ENCODE data around the gene RRP1B.
"Not testable (repeated sequence)": the region's sequence is repeated elsewhere in the genome, so short reads cannot be mapped to it uniquely, and the experiment has no call there.

The RRP1B gene

DNA sequence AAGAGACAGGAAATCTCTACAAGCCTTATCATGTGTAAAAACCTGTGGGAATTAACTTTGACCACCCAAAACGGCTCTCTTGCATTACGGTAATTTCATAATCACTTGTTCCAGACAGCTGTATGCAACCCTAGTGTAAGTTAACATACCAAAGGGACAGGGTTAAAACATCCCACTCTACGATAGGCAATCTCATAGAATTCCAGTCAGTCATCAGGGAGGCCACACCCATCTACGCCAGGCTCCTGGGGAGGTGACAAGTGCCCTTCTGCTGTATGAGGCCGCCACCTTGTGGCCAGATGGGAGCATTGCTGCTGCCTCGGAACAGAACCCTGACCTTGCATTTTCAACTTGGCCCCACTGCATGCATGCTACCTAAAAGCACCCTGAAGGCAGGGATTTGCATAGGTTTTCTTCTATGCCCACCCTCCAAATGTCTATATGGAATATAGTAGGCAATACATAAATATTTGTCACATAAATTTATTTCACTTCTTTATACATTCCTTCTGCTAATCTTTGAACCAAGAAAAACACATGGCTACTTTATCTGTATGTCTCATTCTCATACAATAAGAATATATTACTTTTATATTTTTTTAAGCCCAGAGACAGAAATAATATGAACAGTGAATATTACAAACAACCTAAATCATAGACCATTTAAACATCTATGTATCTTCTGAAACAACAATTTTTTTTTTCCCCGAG is 12.7 kb upstream of the RRP1B start:
- TF ChIP-seq POLR2A (IDR thresholded peaks at IDR 0.05; ENCODE audit: low read length) = no peak
- DNase-seq = peak; percentile 86 to 93

DNA sequence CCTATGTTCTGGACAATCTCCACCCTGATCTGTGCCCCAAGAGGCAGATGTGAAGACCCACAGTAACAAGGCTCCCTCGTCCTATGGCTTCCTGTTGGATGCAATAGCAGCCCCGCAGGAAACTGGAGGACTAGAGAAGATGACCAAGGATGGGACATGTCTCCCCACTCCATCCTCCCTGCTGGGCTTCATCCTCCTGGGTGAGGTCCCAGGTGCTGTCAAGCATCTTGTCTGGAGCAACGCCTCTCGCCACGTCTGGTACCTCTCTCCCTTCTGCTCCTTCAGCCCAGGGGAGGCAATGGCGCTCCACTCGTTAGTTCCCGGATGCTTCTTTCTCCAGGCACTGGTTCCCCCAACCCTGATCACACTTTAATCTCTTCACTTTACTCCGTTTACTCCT is 11.2 kb upstream of the RRP1B start:
- TF ChIP-seq GATA1 (IDR thresholded peaks at IDR 0.05; ENCODE audit: low read depth, low read length) (no peak), POLR2A (IDR thresholded peaks at IDR 0.05; ENCODE audit: low read length) (no peak)
- DNase-seq = no peak

DNA sequence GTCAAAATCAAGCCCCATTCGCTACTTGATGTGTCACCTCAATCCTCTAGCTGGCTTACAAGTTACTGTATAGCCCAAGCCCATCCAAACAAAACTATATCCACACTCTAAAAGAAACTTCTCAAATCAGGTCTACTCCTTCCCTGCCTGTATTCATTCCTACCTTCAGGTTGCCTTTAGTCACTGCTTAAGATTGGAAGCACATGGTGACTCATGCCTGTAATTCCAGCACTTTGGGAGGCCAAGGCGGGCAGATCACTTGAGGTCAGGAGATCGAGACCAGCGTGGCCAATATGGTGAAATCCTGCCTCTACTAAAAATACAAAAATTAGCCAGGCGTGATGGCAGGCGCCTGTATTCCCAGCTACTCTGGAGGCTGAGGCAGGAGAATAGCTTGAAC is 7.4 kb upstream of the RRP1B start:
- DNase-seq = not testable (repeated sequence)

DNA sequence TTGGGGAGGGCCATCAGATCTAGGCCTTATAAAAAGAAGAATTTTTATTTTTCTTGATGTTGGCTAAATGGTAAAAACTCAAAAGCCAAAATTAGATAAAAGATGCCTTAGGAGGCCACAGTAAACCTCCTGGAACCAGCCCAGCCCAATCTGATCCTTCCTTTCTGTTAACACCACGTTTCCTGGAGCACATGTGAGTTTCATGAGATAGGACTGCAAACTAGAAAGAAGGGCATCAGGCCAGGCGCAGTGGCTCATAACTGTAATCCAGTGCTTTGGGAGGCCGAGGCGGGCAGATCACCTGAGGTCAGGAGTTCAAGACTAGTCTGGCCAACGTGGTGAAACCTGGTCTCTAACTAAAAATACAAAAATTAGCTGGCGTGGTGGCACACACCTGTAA is 6.7 kb upstream of the RRP1B start:
- TF ChIP-seq GATA1 (IDR thresholded peaks at IDR 0.05; ENCODE audit: low read depth, low read length) = no peak
- TF ChIP-seq POLR2A (IDR thresholded peaks at IDR 0.05; ENCODE audit: low read length) = no peak
- DNase-seq = no peak

DNA sequence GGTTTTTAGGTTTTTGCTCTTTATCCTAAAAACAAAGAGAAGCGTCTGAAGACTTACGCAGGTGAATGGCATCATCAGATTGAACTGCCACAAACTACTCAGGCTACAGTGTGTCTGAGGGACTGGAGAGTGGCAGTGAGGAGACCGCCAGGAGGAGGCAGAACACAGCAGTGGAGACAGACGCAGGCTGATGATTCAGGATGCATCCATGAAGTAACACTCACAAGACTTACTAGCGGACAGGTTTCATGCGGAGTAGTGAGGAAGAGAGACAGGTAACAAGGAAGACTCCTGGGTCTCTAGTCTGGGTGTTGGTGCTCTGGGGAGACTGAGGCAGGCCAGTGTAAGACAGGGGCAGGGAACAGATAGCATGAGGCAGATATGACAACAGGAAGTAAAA is 5.7 kb upstream of the RRP1B start:
- TF ChIP-seq POLR2A (IDR thresholded peaks at IDR 0.05; ENCODE audit: low read length) = no peak
- no peak for DNase-seq

DNA sequence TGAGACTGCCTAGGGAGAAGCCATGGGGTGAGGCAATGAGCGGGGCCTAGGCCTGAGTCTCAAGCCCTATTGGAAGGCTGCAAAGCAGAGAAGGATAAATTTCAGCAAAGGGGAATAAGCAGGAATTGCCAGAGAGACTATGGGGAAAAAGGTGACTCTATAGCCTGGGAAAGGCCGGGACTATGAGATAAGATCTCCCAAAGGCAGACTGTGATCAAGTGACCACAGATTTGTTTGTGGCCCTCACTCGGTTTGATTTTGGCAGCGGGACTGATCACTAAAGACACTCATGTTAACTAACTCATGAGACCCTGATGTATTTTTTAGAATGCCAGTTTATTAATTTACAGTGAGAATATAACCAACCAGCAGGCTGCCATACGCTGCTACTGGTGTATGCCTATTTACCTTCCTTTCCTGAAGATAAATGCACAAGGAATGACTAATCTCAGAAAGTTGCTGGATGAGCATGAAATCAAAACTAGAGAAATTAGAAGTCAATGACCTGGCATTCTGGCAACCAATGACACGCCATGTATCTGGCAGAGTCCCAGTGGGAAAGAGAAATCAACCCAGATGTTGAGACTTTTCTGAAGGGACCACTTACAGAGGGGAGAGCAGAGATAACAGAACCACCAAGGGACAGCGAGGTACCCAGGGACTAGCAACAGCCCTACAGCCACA is 4.4 kb upstream of the RRP1B start:
- TF ChIP-seq GATA1 (IDR thresholded peaks at IDR 0.05; ENCODE audit: low read depth, low read length) (no peak), POLR2A (IDR thresholded peaks at IDR 0.05; ENCODE audit: low read length) (no peak)
- DNase-seq = no peak

DNA sequence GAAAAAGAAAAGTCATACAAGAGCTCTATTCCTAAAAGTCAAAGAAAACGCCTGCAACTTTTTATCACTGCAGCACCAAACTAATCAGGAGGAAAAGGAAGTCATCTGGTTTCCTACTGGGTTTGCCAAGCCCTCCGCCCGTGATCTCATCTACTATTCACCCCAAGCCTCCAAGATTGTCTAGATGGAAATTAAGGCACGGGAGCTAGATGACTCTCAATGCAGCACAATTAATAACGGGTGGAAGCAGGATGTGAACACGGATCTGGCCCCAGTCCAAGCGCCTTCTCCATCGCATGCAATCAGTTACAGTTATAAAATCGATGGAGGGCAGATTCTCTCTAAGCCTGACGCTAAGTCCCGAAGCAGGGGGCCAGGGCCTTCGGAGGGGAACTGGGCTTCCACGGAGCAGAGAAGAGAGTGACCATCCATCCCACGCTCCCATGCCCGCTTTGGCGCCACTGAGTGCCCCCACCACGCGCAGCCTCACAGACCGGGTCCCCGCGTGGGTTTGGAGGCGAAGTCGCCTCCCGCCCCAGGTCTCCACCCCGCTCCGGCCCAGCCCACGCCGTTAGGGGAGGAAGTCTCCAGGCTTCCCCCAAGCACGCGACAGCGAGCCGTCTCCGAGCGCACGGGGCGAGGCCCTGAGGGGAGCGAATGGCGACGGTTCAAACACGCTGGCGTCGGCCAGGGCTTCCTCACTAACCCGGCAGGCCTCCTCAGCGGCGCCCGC is 1.8 kb upstream of the RRP1B start:
- TF ChIP-seq POLR2A (IDR thresholded peaks at IDR 0.05; ENCODE audit: low read length) (no peak), GATA1 (IDR thresholded peaks at IDR 0.05; ENCODE audit: low read depth, low read length) (no peak)
- peak in 1 of 2 experiments; percentile 18 for DNase-seq

DNA sequence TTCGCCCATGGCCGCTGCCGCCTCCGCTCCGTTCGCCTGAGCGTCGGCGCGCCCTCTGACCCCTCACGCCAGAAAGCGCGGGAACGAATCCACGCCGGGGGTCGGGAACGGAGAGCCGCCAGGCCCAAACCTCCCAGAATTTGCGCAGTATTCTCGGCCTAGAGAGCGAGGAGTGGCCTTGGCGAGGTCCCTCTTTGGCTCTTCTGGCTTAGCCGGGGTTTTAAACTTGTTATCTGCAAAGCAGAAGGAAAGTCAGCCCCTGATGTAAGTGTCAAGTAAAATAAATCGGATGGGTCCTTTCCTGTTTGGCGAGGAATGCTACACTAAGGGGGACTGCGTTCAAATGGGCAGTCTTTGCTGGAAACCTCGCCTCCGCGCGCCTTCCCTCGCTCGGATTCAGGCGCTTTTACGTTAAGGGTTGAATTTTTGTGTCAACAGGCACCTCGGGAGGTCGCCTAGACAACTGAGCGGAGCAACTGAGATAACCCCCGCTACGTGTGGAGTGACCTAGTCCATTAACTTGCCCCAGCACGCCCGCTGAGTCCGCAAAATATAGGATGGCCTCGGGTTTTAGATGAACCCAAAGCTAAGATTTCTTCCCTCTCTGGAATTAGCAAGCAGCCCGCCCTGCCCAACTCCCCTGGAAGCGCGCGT is 1.1 kb upstream of the RRP1B start:
- TF ChIP-seq POLR2A (IDR thresholded peaks at IDR 0.05; ENCODE audit: low read length) = no peak
- no peak for TF ChIP-seq GATA1 (IDR thresholded peaks at IDR 0.05; ENCODE audit: low read depth, low read length)
- no peak for DNase-seq

DNA sequence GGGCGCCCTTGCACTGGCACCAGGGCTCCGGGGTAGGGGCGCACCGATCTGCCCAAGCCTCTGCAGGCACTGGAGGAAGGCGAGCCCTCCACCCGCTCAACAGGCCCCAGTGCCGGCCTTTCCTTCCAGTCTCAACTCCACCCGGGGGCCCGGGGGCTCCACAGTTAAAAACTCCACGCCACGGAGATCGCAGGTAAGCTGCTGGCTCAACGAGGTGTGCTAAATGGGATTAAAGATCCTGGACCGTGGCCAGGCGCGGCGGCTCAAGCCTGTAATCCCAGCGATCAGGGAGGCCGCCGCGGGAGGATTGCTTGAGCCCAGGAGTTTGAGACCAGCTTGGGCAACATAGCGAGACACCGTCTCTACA is 608 bp upstream of the RRP1B start:
- TF ChIP-seq GATA1 (IDR thresholded peaks at IDR 0.05; ENCODE audit: low read depth, low read length) (no peak), POLR2A (IDR thresholded peaks at IDR 0.05; ENCODE audit: low read length) (no peak)

DNA sequence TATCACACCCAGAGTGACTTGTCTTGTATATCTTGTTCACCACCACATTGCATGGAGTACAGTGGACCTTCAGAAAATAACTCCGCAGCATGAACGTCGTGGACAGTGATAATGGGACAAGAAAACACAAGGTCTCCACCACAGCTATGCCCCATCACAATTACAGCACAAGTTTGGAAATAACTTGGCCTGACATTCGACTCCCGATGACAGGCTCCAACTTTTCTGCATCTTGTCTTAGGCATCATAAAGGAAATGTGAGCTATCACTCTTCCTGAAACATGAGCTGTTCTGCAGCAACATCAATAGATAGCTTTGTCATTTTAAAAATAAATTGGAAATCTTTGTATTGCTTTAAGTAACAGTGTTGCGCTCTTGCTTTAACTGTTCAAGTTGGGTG is 2.9 kb downstream of the RRP1B start:
- TF ChIP-seq POLR2A (IDR thresholded peaks at IDR 0.05; ENCODE audit: low read length) (no peak), GATA1 (IDR thresholded peaks at IDR 0.05; ENCODE audit: low read depth, low read length) (no peak)
- DNase-seq = no peak

More for the DNA sequence above, 608 bp upstream of the RRP1B start:
- DNase-seq = no peak

DNA sequence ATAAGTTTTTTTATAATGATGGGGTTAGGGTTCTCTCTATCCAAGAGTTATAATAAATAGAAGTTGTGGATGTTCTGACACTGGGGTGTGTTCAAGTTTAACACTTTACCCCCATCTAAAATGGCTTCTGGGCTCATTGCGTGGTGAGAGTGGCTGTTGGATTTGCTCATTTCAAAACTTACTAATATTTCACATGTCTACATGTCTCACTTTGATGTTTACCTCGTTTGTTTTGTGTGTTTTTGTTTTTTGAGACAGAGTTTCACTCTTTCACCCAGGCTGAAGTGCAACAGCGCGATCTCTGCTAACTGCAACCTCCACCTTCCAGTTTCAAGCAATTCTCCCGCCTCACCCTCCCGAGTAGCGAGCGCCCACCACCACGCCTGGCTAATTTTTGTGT is 3.7 kb downstream of the RRP1B start:
- DNase-seq = no peak
- TF ChIP-seq GATA1 (IDR thresholded peaks at IDR 0.05; ENCODE audit: low read depth, low read length) (no peak), POLR2A (IDR thresholded peaks at IDR 0.05; ENCODE audit: low read length) (no peak)

DNA sequence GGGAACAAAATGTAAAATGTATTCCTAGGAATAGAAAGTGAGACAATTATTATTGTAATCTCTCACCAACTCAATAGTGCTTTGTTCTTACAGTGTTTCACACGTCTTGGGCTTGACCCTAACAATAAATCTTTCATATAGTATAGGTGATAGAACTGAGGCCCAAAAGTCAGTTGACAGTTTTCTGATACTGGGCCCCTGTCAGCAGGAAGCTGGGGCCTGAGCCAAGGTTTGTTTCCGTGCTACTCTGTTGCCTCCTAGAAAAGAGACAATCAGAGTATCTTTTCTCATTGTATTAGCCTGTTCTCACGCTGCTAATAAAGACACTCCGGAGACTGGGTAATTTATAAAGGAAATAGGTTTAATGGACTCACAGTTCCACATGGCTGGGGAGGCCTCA is 5.0 kb downstream of the RRP1B start:
- TF ChIP-seq GATA1 (IDR thresholded peaks at IDR 0.05; ENCODE audit: low read depth, low read length) (no peak), POLR2A (IDR thresholded peaks at IDR 0.05; ENCODE audit: low read length) (no peak)
- DNase-seq = no peak

DNA sequence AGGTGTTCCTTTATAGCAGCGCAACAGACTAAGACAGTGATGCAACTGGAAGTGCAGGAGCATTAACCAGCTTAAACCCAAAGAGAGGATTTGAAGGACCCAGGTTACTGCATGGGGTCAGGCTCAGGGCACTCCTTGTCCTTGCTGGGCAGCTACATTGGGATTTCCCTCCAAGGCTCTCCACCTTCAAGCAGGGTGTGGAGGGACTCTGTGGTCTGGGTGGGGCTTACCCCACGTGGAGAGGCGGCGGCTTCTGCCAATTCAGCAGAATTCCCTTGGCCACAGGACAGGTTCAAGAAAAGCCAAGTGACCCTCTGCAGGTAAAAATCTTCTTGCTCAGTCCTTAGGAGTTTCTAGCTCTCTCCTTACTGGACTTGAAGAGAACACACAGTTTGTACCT is 6.5 kb downstream of the RRP1B start:
- DNase-seq = no peak
- no peak for TF ChIP-seq GATA1 (IDR thresholded peaks at IDR 0.05; ENCODE audit: low read depth, low read length)
- no peak for TF ChIP-seq POLR2A (IDR thresholded peaks at IDR 0.05; ENCODE audit: low read length)

DNA sequence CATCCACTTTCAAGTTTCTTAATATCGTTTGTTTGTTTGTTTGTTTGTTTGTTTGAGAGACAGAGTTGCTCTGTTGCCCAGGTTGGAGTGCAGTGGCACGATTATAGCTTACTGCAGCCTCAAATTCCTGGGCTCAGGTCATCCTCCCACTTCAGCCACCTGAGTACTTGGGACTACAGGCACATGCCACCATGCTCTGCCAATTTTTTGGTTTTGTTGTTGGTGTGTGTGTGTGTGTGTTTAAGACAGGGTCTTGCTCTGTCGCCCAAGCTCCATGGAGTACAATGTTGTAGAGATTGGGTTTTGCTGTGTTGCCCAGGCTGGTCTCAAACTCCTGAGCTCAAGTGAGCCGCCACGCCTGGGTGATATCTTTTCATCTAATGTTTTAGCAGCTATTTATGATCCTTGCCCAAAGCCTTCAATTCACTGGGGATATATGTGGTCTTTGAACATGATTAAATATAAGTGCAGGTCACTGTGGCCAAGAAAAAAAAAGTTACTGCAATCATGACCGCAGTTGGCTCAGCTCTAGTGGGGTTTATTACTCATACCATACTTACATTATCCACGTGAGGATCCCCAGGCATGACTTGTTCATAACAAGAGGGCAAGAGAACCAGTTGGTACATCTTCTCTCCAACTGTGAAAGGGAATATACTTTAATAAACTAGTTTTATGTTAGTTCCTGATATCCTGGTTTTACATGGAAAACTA is 8.0 kb downstream of the RRP1B start:
- no peak for DNase-seq
- no peak for TF ChIP-seq POLR2A (IDR thresholded peaks at IDR 0.05; ENCODE audit: low read length)
- TF ChIP-seq GATA1 (IDR thresholded peaks at IDR 0.05; ENCODE audit: low read depth, low read length) = no peak
